IPS-NIHi7 (cell line): ENCODE measurements around the gene ANO10.

Experiments used
- DNase-seq: peaks from one replicate; pipeline ENCODE4 v3.0.0; 2012; ENCODE audit warnings: mixed read lengths; ENCODE audit errors: extremely low spot score

Gene ANO10

DNA sequence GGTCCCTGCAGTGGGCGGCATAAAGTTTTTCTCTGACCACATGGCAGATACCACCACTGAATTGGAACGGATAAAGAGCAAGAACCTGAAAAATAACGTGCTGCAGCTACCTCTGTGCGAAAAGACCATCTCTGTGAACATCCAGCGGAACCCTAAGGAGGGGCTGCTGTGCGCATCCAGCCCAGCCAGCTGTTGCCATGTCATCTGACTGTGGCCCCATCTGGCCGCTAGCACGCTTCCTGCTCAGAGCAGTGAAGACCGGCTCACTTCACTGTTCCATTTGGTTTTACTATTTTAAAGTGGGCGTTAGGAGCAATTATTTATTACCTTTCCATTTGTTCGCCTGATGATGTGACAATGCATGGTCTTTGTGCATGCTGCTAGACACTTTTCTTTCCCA is 273.5 kb downstream of the ANO10 start:
- DNase-seq = no peak

DNA sequence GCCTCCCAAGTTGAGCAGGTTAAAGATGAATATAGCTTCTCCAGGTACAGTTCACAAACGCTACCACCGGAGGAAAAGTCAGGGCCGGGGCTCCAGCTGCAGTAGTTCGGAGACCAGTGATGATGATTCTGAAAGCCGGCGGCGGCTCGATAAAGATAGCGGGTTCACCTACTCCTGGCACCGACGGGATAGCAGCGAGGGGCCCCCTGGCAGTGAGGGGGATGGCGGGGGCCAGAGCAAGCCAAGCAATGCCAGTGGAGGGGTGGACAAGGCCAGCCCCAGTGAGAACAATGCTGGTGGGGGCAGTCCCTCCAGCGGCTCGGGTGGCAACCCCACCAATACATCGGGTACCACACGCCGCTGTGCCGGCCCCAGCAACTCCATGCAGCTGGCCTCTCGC is 274.0 kb downstream of the ANO10 start:
- DNase-seq = no peak

DNA sequence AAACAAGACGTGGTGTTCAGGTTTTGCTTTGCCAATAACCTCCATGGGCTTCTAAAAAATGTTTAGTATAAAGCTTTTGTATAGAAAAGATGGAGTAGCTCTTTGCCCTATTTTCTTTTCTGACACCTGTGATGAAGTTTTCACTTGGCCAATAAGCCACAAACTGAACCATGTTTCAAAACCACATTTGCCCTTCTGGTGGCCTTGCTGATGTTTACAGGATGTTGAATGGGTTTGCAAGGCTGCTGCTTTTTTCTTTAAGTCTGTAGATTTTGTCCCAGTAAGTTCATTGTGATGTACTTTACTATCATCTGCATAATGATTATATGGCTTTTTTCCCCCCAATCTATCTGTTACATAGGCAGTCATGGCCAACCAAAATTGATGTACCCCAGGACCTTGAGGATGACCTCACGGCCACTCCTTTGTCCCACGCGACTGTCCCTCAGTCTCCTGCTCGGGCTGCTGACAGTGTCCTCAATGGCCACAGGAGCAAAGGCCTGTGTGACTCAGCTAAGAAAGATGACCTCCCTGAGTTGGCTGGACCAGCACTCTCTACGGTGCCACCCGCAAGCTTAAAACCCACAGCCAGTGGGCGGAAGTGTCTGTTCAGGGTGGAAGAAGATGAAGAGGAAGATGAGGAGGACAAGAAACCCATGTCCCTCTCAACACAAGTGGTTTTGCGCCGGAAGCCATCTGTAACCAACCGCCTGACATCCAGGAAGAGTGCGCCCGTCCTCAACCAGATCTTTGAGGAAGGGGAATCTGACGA is 274.6 kb downstream of the ANO10 start:
- no peak for DNase-seq

DNA sequence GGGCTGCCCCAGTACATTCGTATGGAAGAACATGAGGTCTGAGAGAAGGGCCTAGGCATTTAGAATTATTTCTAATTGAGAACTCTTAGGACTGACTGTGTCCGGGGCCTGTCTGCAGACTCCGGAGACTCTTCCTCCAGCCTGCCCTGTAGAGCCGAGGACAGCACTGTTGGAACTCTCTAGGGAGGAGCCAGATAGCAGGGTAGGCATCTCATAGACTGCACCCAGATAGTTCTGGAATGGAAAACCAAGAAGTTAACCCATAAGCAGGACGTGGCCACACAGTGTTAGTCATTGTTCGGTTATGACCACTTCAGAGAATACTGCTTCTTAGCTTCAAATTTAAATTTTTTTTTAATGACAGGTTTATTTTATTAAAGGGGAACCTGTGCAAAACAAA is 275.9 kb downstream of the ANO10 start:
- DNase-seq = no peak

DNA sequence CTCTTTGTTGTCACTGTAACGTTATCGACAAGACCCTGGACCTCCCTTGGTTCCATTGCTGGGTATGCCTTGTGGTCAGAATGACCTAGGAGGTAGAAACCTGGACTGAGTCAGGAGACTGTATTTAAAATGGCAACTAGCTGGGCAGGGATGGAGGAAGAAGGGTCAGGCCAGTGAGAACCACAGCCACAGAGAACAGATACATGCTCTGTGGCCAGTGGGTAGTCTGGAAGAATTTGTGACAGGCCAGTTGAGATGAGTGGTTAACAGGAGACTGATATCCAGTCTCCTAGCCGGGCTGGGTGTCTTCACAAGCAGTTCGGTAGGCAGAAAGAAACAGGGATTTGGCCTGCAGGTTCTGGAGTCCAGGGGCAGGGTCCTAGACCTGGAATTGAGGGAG is 276.6 kb downstream of the ANO10 start:
- no peak for DNase-seq

DNA sequence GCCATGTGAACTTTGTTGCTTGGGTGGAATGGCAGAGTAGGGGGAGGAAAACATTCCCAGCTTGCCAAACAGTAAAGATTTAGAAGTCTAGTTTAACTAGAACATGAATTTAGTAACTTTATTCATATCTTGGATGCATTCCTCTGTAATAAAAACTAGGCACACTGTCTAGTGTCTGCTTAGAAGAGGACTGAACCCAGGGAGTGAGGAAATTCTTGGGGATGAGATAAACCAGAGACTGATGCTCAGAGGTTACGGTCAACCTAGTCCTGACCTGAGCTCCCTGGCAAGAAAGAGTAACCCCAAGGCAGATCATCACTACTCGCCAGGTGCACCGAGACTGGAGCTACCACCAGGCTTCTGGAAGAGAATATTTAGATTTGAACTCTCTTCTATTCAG is 277.3 kb downstream of the ANO10 start:
- no peak for DNase-seq

DNA sequence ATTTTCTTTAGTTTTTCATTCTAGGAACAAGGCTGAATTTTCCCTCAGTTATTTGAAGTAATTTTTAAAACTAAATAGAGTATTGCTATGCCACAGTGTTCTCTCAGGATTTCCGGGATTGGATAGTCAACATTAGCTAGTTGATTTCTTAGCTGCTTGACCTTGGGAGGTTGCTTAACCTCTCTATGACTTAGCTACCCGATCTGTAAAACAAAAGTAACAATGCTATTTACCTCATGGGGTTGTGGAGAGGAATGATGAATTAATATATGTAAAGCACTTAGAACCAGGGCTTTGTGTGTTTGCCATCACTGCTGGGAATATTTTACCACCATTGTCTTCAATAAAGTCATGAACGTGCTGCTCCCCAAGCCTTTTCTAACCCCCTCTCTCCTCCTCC is 278.0 kb downstream of the ANO10 start:
- DNase-seq = no peak

DNA sequence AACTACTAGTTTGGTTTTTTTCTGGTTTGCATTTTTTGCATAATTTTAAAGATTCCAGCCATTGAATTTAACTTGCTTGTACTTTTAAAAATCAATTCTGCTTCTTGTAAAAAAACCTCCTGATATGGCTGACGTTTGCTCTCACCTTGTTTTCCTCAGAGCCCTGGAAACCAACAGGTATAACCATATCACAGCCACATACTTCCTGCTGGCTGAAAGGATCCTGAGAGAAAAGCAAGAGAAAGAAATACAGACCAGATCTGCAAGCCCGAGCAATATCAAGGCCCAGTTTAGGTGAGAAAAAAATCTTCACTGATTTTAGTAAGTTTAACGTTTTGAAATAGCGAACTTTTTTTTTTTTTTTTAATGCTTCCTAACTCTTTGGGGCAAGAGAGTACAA is 278.6 kb downstream of the ANO10 start:
- no peak for DNase-seq

DNA sequence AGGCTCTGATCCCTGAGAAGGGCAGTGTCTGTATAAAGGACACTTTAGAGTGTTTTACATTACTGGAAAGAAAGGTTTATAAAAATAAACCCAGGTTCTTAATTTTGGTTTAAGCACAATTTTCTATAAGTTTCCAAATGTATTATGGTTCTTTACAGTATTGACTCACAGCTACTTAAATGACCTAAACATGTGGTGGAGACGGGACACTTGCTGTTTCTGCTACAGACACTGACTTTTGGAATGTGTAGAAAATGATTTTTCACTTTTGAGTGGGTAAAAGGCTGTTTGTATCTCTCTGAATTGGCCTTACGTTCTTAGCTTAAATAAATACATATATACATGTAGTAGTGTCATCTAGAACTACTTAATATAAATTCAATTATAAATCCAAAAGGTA is 280.0 kb downstream of the ANO10 start:
- DNase-seq = no peak

DNA sequence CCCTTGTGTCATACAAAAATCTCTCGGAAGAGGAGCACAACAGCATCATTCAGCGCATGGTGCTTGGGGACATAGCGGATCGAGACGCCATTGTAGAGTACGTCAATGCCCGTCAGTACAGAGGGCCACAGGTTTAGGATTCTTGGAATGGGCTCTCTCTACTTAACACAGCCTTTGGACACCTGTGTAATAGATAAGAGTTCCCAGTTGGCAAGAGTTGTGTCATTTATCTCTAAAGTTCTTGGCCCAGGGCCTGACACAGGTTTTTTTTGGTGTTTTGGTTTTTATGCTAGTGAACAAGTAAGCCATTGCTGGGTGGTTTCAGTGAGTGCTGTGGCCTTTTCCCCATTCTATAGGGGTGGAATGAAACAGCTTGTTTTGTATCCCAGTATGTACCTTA is 281.4 kb downstream of the ANO10 start:
- DNase-seq = no peak

DNA sequence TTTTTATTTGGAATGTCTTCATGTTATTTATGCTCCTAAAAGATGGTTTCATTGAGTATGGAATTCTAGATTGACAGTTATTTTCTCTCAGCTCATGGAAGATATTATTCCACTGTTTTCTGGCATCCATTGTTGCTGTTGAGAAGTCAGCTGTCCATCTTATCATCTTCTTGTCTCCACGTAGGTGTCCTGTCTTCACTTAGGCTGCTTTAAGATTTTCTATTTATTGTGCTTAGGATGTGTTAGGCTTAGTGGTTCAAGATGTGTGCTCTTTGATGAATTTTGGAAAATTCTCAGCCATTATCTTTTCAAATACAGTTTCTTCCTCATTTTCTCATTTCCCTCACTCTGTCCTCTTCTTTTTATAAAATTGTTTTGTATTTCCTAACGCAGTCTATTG is 283.5 kb downstream of the ANO10 start:
- no peak for DNase-seq

DNA sequence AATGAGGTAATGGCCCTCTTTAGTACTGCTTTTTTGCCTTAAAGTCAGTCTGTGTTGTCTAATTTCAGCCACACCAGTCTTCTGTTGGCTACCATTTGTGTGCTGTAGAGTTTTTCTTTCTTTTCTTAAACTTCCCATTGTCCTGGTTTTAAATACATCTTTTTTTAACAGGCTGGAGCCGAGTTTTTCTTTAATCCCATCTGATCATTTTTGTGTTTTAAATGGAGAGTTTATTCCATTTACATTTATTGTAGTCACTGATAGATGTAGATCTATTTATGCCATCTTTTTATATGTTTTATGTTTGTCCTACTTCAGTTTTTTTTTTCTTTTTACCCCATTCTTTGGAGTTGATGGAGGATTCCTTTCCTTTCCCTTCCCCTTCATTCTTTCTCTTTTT is 286.0 kb downstream of the ANO10 start:
- DNase-seq = no peak

DNA sequence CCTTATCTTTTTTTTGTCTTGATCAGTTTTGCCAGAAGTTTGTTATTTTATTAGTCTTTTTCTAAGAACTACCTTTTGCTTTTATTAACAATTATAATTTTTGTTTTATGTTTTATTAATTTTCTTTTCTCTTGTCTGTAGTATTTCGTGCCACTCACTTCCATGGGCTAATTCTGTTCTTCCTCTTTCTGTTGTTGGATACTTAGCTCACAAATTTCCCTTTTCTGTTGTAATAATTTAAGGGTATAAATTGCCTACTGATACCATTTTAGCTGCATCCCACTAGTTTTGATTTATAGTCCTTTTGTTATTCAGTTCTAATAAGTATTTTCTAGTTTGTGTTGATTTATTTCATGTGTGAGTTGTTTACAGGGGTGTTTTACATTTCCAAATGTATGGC is 286.8 kb downstream of the ANO10 start:
- DNase-seq = no peak

DNA sequence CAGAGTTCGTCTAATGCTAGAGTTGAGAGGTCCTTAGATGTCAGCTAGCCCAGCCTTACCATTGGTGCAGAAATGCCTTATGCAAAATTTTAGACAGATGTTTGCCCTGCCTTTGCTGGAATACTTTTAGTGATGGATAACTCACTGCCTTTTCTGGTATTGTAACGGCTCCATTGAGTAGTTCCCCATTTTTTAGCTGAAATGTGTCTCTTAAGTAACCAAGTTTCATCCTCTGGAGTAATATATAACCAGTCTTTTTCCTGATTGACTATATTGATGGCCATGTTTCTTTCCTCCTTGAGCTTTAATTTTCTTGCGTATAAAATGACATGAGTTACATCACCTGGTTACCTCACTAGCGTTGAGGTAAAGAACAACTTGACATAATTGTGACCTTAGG is 290.4 kb downstream of the ANO10 start:
- DNase-seq = no peak

DNA sequence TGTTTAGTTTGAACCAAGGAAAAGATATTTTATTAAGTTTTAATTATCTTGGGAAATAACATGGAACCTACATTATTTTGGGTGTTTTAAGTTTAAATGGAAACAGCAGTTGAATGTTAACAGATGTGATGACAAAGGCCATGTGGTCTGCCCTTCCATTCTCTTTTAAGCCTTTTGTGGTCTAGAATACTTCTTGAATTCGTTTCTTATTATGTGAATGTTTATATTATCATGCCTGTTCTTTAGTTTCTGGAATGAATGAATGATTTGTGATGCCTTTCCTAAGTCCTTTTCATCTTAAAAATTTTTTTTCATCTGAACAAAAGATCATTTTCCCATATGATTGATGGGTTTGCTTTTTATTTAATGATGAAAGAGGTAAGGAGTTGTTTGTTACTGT is 290.8 kb downstream of the ANO10 start:
- no peak for DNase-seq

DNA sequence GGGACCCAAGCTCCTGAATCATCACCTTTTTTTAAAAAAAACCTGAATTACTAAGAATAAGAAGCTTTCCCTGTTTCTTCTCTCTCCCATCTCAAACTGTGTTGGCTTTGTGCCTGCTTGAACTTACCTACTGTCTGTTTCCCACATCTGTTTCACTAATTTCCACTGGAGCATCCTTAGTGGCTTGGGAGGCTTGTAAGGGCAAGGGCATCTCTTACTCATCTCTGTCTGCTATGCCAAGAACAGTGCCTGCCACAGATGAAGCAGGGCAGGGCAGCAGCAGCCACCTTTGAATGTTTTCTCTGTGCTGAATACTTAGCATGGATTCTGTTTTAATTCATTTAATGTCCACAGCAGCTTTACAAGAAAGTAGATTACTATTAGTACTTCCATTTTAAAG is 293.2 kb downstream of the ANO10 start:
- no peak for DNase-seq

DNA sequence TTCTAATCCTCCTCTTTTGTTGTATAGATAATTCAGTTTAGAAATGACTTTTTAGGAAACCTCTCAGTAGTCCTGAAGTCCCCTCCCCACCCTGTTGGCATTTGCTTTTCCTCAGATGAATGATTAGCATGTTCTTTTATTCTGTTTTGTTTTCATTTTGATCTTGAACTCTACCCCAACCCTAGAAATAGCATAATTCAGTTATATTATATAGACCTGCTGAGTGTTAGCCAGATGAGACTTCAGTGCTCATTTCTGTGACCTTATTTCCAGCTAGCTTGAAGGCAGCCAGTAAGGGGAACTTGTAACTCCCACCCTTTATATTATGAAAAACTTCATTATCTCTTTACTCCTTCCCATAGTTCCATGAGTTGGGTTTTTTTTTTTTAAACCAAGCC is 294.2 kb downstream of the ANO10 start:
- no peak for DNase-seq

DNA sequence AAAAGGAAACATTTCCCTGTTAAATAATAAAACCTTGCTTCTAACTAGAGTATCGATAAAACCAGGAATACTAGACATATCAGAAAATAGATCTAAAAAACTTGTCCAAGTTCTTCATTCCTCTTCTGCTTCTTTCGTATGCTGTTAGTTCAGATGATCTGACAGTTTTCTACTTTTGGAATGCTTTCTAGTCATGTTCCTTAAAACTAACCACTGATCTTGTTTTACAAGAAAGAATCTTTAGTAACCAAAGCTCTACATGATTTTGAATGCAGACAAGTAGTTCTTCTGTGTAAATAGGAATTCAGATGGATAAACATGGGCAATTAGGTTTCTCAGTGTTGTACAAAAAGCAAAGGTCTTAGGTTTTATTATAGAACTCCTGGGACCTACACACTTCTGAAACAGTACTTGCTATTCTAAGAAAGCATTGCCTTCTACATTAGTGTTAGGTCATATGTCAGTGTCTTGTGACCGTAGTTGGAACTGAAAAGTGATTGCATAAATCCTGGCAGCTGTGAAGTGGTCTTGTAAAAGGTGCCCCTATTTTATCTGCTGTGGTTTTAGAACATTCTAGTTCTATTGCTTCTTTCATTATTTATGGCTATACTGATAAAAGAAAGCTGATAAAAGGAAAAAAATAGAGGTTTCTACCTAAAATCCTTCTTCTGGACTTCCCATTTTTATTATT is 294.8 kb downstream of the ANO10 start:
- no peak for DNase-seq

DNA sequence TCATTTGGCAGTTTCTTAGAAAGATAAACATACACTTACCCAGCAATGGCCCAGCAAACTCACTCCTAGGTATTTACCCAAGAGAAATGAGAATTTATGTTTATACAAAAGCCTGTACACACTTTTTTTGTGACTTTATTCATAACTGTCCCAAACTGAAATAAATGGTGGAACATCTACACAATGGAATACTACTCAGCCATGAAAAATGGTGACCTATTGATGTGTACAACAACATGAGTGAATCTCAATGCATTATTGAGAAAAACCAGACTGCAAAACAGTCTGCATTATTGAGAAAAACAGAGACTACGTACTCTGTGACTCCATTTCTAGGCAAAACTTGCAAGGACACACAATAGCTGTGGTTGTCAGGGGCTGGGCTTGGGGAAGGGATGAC is 298.3 kb downstream of the ANO10 start:
- no peak for DNase-seq

DNA sequence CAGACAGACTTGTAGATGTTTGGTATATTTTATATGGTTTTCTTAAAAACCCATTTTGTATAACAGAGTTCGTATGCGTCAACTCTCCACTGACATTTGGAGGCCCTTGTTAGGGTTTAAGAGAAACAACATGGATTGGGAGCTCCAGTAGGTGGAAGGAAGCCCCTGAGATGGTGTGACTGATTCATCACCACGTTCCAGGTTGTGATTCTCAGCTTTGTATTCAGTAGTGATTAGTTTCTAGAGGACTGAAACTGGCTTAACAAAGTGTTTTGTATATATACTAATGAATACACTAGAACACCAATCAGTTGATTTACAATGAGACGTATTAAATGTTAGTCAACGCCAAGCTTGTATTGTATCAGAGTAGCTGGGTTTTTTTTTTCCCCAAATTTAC is 301.5 kb downstream of the ANO10 start:
- no peak for DNase-seq

DNA sequence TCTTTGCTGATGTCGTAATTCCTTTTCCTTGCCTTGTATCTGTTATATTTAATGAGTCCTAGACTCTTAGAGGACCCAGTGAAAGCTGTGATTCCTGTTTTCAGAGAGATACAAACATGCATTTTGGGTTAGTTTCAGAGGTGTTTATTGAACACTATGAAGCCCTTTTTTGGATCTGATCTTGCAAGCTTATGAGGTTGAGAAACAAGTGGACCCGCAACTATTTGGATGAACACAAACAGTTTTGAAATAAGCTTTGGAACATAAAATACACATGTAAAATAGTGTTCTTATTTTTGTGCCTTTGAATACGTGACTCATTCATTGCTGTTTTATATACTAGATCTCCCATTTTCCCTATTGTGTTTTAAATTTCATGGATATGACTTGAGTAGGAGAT is 302.0 kb downstream of the ANO10 start:
- no peak for DNase-seq

DNA sequence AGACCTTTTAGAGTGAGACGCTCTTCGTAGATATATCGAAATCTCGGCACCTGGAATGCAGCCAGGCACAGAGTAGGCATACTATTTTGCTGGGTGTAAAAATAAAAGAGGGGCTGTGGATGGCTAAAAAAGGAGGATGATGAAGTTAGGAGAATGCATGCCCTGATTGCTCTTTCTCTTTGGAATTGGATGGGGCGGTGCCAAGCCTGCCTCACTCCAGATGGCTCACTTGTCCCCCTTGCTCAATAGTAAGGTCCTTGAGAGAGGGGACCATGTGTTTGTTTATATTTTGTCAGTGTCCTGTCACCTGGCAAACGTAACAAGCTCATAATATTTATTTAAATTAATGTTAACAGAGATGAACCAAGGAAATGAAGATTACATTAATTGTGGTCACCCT is 302.4 kb downstream of the ANO10 start:
- DNase-seq = no peak

DNA sequence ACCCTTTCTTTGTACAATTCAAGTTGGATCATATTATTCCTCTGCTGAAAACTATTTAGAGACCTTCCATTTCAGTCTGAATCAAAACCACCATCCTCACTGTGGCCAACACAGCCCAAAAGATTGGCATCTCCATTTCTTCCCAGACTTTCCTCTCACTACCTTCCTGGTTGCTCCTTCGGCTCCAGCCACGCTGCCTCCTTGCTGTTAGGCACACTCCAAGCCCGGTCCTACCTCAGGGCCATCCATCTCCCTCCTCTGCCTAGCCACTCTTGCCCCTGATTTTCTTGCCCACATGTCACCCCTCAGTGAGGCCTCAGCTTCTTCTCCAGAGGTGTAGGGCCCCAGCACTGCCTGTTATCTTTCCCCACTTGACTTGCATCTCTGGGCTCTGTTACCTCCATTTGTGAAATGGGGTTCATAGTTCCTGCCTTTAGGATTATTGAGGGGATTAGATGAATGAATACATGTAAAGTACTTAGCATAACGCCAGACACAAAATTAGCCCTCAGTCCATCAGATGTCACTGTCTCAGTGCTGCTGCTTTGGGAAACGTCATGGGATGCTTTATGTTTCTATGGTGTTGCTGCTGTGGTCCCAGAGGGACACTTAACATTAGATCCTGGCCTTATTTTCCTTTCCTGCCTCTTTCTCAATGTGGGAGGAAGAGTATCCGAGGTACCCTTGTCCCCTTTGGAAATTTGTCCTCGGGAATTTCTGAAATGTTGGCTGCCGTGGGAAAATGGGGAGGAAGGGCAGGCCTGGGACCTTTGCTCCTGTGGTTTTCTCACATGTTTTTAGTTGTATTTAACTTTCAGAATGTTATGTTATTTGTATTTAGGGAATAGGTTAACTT is 304.1 kb downstream of the ANO10 start:
- DNase-seq = no peak
